ENCODE results near the gene UNC119B. TPM values are rescaled to one million over a fixed set of nuclear protein-coding genes. Genes with fewer than 3 reads are reported as not detected.

UNC119B gene
- total and polyA plus RNA-seq, 2 of the 4 experiments (the other 2 are of a cell fraction): 8.4 to 21.6 TPM

- H3K9me1 ChIP-seq (ENCODE audit: insufficient read depth, low read length): 0 out of 2 replicates have a peak, but pooled peaks cover 3% of the 10 kb centered on the region
- H2AK9ac ChIP-seq (replicated peaks; ENCODE audit: low read depth, low read length, poor library complexity): no peak overlapping the region
- DNase-seq (no peak), ATAC-seq (ENCODE audit: low read depth) (no peak)
- H3K79me1 ChIP-seq (ENCODE audit: low read depth in 1 of 2, low read length in 2 of 2): peaks cover 0 to 4% of the 10 kb centered on the region in 2 experiments; a peak in 1 of 4 replicates
- H3K18ac ChIP-seq (ENCODE audit: low read depth, low read length): no peak overlapping the region
- H3K27ac ChIP-seq (ENCODE audit: insufficient read depth, low read length): no peak overlapping the region
- WGBS, 2 experiments (ENCODE audit: extremely low coverage in 2 of 2, insufficient read length in 1 of 2): no CpG with 5 or more reads among the region's 11 CpGs
- no TSS peak for BruUV-seq (replicated peaks)
- H3K56ac ChIP-seq (ENCODE audit: extremely low read depth, insufficient read depth, low read length): no peak overlapping the region
- intact Hi-C loops (cut with micrococcal nuclease) (no loop called here), in situ Hi-C loops (cut with MboI; ENCODE audit: low sequenced_read_pairs) (no loop called here), dilution Hi-C loops (cut with HindIII; ENCODE audit: low sequenced_read_pairs, unreplicated experiment) (no loop called here)
- no peak overlapping the region for H3K4me2 ChIP-seq (ENCODE audit: low read depth, low read length)
- H3K4me1 ChIP-seq (ENCODE audit: control insufficient read depth, insufficient read depth, low read length): no peaks in the 10 kb centered on the region
- CTCF ChIA-PET: interaction anchor here (2.0 kb wide), 1 partner anchor 269 kb away, joined by 4 read pairs; no protein-coding TSS in a partner anchor
- H4K91ac ChIP-seq (ENCODE audit: insufficient read depth, low read depth, low read length): no peak overlapping the region
- no peak overlapping the region for H4K5ac ChIP-seq (ENCODE audit: low read depth, low read length)
- no peak overlapping the region for H3K23ac ChIP-seq (ENCODE audit: low read depth, low read length)
- H3K27me3 ChIP-seq (ENCODE audit: control insufficient read depth, insufficient read depth, low read length): no peaks in the 10 kb centered on the region
- H3K36me3 ChIP-seq (ENCODE audit: control insufficient read depth, insufficient read depth, low read length): peaks cover 36% of the 10 kb centered on the region
- POLR2A ChIA-PET (ENCODE audit: unreplicated experiment): no interaction called here
- no peak overlapping the region for H2BK120ac ChIP-seq (ENCODE audit: low read depth, low read length)
- no peak overlapping the region for H2AK5ac ChIP-seq (ENCODE audit: low read depth, low read length)
- H3K9ac ChIP-seq (ENCODE audit: low read depth, low read length): no peak overlapping the region
- H4K20me1 ChIP-seq (ENCODE audit: insufficient read depth, low read length): no peaks in the 10 kb centered on the region
- no peak overlapping the region for H4K8ac ChIP-seq (ENCODE audit: low read depth in 2 of 2, low read length in 2 of 2)
- TF ChIP-seq MAFK (IDR thresholded peaks at IDR 0.05; ENCODE audit: low read depth, low read length) (no peak), MXI1 (IDR thresholded peaks at IDR 0.05; ENCODE audit: borderline replicate concordance, low read depth, low read length) (no peak), CEBPB (IDR thresholded peaks at IDR 0.05; ENCODE audit: low read depth, low read length) (no peak), RCOR1 (IDR thresholded peaks at IDR 0.05; ENCODE audit: insufficient replicate concordance, low read length) (no peak), USF2 (IDR thresholded peaks at IDR 0.05; ENCODE audit: low read depth, low read length) (no peak), RFX5 (IDR thresholded peaks at IDR 0.05; ENCODE audit: low read depth, low read length) (no peak), FOS (IDR thresholded peaks at IDR 0.05; ENCODE audit: low read depth, low read length) (no peak), POLR2A (IDR thresholded peaks at IDR 0.05; ENCODE audit: low read depth, low read length) (no peak), MAZ (IDR thresholded peaks at IDR 0.05; ENCODE audit: borderline replicate concordance, low read depth, low read length) (no peak), CHD1 (IDR thresholded peaks at IDR 0.05; ENCODE audit: low read depth, low read length) (no peak), SMC3 (IDR thresholded peaks at IDR 0.05; ENCODE audit: low read depth, low read length) (no peak), BHLHE40 (IDR thresholded peaks at IDR 0.05; ENCODE audit: low read depth, low read length) (no peak), RAD21 (IDR thresholded peaks at IDR 0.05; ENCODE audit: low read length) (no peak), NFE2L2 (IDR thresholded peaks at IDR 0.05; ENCODE audit: low read depth, low read length) (no peak)
- TF ChIP-seq, protein P1, sequence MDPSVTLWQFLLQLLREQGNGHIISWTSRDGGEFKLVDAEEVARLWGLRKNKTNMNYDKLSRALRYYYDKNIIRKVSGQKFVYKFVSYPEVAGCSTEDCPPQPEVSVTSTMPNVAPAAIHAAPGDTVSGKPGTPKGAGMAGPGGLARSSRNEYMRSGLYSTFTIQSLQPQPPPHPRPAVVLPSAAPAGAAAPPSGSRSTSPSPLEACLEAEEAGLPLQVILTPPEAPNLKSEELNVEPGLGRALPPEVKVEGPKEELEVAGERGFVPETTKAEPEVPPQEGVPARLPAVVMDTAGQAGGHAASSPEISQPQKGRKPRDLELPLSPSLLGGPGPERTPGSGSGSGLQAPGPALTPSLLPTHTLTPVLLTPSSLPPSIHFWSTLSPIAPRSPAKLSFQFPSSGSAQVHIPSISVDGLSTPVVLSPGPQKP (IDR thresholded peaks at IDR 0.05; ENCODE audit: borderline replicate concordance, low read depth, low read length): no peak
- TF ChIP-seq, protein P2, sequence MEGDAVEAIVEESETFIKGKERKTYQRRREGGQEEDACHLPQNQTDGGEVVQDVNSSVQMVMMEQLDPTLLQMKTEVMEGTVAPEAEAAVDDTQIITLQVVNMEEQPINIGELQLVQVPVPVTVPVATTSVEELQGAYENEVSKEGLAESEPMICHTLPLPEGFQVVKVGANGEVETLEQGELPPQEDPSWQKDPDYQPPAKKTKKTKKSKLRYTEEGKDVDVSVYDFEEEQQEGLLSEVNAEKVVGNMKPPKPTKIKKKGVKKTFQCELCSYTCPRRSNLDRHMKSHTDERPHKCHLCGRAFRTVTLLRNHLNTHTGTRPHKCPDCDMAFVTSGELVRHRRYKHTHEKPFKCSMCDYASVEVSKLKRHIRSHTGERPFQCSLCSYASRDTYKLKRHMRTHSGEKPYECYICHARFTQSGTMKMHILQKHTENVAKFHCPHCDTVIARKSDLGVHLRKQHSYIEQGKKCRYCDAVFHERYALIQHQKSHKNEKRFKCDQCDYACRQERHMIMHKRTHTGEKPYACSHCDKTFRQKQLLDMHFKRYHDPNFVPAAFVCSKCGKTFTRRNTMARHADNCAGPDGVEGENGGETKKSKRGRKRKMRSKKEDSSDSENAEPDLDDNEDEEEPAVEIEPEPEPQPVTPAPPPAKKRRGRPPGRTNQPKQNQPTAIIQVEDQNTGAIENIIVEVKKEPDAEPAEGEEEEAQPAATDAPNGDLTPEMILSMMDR (conservative IDR thresholded peaks at IDR 0.05; ENCODE audit: low read depth, low read length): no peak
- H3K4me3 ChIP-seq (ENCODE audit: insufficient read depth, low read depth, low read length): no peak overlapping the region
- no peak overlapping the region for H3K14ac ChIP-seq (replicated peaks; ENCODE audit: low read depth, low read length)
- H2BK5ac ChIP-seq (ENCODE audit: low read depth, low read length, poor library complexity, severe bottlenecking): no peak overlapping the region
- H2BK15ac ChIP-seq (ENCODE audit: low read depth, low read length): no peak overlapping the region
- H3K9me3 ChIP-seq (ENCODE audit: control insufficient read depth, insufficient read depth, low read length): no peaks in the 10 kb centered on the region
- H2AFZ ChIP-seq (replicated peaks; ENCODE audit: low read length, poor library complexity): no peak overlapping the region
- H2BK20ac ChIP-seq (ENCODE audit: low read depth, low read length): no peak overlapping the region
- no peak overlapping the region for H3K4ac ChIP-seq (ENCODE audit: low read depth, low read length)
Measured at GRCh38 chr12:120703311-120703942, 6.8 kb upstream of the UNC119B start.

Measured in IMR-90 (cell line).